Measurements from ENCODE around the gene TMEM87B.
"Not testable (repeated sequence)": the region's sequence is repeated elsewhere in the genome, so short reads cannot be mapped to it uniquely, and the experiment has no call there.

Gene TMEM87B

DNA sequence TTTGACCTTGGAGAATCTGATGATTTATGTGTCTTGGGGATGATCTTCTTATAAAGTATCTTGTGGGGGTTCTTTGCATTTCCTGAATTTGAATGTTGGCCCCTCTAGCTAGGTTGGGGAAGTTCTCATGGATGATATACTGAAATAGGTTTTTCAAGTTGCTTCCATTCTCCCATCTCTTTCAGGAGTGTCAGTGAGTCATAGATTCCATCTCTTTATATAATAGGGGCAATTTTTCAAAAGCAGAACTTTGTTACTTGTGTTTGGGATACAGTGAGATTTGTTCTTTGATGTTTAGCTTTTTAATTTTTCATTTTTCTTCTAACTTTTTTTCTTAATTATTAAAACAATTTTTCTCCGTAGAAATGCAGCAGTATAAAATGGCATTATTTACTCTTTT is 19.4 kb downstream of the TMEM87B start:
- DNase-seq = no peak

DNA sequence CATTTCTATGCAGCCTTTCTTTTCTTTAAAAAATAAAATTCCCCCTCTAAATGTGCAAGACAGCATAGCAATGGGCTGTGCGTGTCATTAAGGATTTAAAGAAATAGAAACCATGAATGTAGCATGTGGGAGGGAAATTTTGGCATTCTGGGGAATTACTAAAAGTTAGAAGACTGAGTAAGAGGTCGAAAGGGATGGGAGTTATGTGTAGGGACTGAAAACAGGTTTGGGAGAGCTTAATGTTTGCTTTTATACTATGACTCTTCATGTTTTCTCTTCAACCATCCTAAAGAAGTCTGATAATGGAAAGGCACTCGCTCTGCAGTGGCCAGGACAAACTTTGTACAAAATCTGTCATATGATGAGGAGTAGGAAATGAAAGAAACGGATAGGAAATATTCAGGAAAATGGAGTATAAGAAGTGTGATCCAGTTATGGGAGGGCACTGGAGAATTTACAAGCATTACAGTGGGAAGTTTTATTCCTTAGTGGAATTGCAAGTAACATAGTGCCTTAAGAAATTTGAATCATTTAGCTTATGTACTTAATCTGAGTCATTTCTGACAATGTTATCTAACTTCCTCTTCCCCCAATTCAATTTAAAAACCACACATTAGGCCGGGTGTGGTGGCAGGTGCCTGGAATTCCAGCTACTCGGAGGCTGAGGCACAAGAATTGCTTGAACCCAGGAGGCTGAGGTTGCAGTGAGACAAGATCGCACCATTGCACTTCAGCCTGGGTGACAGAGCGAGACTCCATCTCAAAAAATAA is 20.6 kb downstream of the TMEM87B start:
- DNase-seq = no peak

DNA sequence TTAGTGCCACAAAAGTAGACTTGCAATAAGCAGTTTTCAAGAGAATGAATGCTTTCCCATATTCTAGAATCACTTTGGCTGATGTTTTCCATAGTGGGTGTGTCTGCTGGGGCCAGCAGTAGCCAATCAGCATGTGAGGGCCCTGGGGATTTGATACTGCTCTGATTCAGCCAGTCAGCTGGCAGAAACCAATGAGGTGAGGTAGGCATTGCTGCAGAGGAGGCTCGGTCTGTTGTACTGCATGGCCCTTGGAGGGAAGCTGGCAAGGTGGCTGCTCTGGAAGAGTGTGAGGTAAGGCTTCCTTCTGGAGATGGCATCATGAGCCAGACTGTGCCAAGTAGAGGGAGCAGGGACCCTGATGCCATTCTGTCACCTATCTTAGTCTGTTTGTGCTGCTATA is 22.7 kb downstream of the TMEM87B start:
- no peak for DNase-seq

DNA sequence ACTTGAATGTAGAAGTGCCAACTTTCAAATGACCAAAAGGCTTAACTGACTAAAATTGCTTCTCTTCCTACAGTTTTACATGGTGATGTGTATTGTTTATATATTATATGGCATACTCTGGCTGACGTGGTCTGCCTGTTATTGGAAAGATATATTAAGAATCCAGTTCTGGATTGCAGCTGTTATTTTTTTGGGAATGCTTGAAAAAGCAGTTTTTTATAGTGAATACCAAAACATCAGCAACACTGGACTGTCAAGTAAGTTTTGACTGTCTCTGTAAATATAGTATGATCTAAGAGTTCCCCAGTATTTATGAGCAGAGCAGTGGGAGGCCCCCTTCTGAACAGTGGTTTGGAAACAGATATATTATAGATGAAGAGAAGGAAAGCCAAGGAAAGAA is 26.2 kb downstream of the TMEM87B start:
- DNase-seq = no peak

DNA sequence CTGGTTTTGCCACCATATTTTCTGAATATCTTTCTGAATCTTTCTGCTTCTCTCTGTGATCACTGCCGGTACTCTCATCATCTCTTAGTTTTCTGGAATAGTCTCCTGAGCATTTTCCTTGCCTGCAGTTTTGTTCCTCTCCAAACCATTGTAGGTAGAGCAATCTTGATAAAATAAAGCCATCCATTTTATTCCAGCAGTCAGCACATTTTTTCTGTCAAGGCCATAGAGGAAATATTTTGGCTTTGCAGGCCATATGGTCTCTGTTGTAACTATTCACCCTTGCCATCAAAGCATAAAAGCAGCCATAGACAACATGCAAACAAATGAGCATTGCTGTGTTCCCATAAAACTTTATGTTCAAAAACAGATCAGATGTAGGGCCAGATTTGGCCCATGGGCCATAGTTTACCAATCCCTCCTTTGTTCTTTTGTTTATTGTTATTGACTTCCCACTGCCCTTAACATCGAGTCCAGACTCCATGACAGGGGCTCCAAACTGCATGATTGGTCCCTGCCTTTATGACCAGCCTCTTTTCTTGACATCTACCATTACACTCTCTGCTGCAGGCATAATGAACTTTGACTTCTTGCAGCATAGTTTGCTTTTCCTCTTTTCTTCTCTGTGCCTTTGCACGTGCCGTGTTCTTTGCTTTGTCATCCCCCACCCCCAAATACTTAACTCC is 29.8 kb downstream of the TMEM87B start:
- no peak for DNase-seq

DNA sequence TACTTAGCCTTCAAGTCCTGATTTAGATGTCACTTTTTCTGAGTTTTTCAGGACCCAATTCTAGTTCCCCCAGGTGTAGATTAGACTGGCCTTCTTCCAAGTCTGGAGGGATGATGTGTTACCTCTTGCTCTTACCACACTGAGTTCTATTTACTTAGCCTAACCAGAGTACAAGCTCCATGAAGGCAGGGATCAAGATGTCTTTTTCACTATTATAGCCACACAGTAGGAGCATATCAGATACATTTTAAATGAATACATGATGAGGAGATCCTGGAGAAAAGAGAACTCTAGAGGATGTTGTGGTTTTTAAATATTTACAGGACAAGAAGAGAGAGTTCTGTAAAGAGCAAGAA is 30.3 kb downstream of the TMEM87B start:
- no peak for DNase-seq

DNA sequence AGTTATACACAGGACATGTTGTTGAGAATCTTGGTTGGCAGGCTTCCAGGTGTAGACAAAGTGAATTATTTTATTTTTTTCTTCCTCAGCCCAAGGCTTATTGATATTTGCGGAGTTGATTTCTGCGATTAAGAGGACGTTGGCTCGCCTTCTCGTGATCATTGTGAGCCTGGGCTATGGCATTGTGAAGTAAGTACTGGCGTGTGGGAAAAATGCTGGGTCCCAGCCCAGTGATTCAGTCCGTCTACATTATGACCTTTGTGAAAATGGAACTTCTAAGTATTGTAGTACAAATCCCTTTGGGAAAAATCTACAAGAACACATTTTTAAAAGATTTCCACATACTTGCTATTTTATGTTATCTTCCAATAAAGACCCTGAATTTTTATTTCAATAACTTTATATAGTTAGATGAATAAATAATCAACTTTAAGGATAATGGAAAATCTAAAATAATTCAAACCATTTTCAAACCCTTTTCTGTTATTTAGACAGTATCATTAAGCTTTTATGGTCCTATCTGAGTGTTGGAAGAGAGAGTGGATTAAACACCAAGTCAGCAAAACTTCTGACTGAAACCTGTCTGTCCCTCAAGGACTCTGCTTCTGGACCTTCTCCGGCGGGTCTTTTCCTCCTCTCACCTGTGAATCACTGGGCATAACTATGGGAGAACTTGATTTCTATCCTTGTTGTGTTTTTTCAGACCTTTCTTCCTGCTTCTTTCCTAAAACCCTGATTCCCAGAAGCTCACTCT is 31.0 kb downstream of the TMEM87B start:
- DNase-seq = no peak

DNA sequence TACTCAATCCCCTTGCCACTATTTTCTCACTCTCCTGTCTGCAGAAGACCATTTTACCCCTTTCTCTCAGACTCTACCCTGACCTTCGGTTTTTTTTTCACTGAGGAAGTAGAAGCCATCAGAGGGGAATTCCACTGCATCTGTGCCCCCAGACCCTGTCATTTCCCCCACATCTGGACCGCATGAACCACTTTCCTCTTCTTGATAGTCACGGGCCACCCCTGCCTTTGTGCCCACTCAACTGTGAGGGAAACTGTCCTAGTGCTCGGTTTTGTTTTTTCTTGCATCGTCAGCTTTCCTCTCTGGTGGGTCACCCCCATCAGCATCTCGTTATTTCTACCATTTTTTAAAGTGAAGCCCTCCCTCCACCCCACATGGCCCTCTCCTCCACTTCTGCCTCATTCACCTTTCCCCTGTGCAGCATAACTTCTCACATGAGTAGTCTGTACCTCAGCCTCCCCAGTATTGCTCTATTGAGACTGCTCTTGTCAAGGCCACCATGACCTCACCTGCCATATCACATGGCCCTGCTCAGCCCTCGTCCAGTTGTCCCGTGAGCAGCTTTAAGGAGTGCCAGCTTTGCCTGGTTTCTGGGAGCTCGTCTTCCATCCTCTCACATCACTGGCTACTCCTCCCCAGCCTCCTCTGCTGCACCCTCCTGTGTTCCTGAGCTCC is 32.4 kb downstream of the TMEM87B start:
- no peak for DNase-seq

DNA sequence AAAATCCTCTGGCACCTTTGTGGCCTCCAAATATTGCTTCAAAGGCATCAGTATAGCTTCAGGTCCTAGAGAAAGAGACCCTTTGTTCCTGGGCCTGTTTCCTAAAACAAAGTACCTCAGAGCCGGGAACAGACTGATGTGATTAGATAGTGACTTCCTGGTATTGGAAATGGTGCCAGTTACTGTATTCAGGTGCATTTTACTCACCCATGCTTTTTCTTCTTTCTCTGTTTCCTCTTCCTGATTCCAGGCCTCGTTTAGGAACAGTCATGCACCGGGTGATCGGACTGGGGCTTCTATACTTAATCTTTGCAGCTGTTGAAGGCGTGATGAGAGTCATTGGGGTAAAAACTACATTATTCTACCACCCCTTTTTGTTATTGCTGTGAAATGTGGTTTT is 34.3 kb downstream of the TMEM87B start:
- DNase-seq = no peak

DNA sequence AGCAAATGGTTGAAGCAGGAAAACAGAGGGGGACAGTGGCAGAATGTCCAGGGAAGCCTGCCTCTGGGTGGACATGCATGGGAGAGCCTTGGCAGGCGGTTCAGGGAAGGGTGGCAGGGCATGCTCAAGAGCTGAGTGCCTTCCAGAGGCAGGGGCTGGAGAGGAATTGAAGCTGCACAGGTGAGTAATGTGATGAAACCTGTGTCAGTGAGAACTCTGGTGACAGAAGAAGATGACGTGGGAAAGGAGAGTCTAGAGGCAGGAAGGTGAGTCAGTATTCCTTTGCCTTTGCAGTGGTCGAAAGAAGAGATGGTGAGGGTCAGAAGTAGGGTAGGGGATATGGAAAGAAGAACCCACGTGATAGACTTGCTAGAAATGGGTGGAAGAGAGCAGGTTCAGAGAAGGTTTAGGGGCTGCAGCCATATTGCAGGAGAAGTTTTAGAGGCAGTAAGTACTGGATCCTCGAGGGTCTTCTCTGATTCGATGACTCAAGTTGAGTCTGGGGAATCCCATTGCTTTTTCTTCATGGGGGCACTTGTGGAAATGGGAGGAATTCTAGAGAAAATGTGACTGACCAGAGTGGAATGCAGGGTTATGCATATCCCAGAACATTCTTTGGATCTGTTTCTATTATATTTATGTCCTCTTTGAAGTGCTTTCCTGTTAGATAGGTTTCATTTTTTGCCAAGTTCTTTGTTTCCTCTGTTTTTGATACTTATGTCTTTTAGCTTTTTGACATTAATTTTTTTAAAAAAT is 37.4 kb downstream of the TMEM87B start:
- DNase-seq = no peak

DNA sequence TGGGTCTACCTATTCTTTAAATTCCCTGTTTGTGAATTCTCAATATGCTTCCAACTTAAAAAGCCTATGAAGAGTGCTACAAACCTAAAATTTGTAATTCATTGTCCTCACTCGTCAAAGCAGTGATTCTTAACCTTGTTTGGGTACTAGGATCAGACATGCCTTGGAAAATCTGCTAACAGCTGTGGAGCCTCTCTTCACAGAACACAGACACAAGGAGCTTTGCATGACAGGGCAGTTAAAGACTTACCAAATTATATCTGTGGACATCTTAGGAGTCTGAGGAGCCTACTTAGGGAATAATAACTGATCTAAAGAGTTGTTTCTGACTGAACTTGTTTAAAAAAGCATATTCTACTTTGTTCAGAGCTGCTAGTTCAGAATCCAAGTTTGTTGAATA is 38.1 kb downstream of the TMEM87B start:
- no peak for DNase-seq

DNA sequence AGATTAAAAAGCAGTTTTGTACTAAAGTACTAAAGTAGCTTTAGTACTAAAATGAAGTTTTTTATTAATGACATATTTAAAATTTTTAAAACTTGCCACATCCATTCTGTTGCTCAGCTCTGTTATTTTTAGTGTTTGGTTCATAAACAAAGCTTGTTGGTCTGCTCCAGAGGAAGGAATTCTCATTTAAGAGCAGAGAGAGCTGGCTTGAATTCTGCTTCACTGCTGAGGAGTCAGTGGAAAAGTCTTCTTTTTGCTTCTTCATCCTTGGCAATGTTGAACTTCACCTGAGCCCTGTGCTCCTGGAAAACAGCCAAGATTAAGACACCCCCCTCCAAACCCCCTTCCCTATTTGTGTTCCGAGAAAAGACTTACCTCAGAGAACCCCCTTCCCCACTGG is 40.6 kb downstream of the TMEM87B start:
- no peak for DNase-seq

DNA sequence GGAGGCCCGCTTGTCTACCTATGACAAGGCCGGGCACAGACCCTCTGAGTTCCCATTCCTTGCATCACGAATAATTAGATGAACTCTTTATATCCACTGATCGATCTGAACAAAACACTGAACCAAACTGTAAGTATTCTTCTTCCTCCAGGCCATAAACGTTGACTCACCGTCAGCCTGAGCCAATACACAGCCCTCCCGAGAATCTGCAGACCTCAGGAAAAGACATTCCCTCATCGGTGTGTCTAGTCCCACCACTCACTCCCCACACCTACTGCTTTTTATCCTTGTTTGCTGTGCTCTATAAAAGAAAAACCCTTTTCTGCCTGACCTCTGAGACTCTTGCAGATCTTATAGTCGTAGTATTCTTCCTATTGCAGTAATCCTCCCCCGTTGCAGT is 41.0 kb downstream of the TMEM87B start:
- DNase-seq = no peak

DNA sequence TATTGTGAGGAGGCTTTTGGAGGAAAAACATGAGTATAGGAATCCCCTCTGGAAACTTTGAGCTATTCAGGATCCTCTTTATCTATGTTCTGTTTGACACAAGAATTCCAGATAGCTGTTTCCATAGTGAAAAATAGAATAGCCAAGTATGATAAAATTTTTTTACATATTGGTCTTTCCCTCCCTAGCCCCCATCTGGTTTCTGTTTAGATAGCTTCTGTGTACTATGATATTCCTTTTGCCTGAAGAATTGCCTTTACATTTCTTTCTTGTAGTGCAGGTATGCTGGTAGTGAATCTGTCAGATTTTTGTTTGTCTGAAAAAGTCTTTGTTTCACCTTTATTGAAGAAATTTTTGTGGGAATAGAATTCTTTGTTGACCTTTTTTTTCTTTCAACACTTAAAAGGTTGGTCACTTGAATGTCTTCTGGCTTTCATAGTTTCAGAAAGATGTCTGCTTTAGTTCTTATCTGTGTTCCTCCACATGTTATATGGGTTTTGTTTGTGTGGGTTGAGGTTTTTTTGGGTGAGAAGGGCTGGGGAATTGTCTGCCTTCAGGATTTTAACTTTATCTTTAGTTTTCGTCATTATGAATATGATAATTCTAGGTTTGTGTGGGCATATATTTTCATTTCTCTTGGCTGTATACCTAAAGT is 53.2 kb downstream of the TMEM87B start:
- no peak for DNase-seq

DNA sequence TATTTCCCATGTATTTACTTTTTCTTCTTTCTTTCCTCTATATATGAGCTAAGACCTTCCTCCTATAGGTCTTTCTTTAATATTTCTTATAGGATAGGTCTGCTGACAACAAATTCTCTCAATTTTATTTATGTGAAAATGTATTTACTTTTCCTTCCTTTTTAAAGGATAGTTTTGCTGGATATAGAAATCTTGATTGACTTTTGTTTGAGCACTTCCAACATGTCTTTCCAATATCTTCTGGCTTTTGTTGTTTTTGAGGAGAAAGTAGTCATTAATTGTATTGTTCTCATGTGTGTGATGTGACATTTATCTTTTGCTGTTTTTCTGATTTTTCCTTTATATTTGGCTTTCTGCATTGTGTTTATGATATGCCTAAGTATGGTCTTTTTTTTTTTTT is 54.2 kb downstream of the TMEM87B start:
- no peak for DNase-seq

DNA sequence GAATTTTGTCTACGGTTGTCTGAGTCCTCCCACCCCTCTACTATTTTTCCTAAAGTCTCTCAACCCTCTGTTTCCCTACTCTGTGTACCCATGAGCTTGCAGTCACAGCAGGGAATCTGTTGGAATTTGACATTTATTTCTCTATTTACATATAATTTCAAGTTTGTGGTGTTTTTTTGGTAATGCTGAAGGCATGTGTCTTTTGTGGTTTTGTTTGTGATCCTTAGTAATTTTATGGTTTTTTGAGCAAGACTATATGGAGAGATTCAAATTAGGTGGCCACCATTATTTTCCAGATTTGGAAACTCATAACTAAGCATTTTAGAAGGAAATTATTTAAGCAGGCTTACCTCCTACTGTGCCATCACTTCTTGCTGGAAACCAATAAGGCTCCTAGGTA is 55.9 kb downstream of the TMEM87B start:
- DNase-seq = no peak

DNA sequence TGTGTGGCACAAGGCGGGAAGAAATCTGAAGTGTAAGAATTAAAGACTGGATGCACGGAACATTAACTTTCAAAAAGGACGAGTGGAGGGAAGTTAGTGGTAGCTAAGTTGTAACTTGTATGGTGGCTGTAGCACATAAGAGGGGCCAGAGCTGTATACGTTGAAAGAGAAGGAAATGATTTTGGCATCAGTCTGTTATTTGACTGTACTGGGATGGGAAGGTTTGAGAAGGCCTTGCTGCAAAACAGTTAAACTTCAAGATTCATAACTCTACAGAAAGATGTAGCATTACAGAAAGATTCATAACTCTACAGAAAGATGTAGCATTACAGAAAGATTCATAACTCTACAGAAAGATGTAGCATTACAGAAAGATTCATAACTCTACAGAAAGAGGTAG is 58.3 kb downstream of the TMEM87B start:
- DNase-seq = not testable (repeated sequence)

DNA sequence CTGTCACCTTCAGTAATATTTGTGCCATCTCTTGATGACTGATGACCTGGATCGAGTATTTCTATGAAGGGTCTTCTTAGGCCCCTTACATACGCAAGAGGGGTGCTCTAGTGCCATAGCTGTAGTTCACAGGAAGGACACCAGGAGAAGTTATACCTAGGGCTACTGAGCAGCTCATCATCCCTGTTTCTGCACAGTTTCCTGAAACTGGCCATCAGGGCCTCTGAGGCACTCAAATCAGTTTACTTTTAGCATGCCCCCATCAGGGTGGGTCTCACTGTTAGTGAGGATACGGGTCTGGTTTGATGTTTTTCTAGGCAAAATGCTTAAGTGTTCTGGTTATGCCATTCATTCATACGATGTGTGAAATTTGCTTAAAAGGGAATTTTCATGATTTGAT is 63.1 kb downstream of the TMEM87B start:
- no peak for DNase-seq

DNA sequence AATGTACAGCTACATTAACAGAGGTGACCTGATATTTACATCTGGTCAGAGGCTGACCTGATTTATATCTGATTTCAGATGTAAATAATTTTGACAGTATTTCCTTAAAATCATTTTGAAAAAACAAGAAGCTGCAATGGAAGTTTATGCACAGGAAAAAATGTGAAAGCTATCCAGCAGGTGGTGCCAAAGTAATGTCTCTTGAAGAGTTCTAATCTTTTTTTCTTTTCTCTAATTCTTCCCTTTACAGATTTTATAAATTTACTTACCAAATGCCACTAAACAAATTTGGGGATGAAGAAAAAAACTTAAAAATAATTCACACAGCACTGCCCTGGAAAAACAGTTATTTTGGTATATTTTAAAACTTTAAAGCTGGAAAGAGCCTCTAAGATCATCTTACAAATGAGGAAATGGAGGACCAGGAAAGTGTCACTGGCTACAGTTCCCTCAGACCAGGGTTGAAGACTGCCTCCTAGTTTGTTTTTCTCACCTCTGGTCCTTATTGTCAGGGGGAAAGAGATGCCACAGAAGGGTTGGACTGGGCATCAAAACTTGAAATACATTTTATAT is 66.7 kb downstream of the TMEM87B start:
- no peak for DNase-seq

DNA sequence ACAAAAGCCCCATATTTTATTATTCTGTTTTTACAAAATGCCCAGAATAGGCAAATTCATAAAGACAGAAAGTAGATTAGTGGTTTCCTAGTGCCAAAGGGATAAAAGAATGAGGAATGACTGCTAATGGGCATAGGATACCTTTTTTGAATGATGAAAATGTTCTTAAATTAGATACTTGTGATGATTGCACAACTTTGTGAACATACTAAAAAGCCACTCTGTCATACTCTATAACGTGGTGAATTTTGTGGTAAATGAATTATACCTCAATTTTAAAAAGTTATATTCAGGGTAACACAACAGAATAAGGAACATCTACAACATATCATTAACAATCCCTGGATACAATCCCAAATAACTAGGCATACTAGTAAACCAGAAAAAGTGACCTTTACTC is 74.0 kb downstream of the TMEM87B start:
- DNase-seq = no peak

DNA sequence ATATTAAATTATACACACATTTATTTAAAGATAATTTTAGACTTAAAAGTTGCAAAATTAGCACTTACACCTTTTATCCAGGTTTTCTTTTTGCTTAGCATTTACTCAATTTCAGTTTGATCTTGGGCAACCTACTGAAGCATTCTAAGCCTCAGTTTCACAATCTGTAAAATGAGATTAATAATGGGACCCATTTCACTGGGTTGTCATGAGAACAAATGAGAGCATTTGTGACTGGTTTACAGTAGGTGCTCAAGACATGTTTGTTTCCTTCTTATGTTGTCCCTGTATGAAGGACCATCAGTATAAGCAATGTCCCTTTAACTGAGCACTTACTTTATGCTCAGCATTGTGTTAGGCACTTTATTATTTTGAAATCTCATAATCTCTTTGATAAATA is 78.3 kb downstream of the TMEM87B start:
- DNase-seq = no peak

DNA sequence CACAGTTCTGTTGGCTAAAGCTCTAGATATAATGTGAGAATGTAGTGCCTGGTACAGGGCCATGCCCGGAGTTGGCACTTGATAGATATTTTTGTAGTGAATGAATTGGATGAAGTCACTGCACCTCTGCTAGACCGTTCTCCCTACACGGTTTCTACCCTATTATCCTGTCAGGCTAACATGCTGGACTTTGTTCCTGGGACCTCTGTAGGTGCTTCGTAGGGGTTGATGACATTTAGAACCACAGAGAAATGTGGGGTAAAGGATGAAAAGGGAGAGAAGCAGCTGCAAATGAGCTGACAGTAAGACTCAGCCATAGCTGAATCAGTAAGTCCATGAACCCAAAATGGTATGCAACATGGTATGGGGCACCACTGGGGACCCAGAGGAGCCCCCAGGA is 79.1 kb downstream of the TMEM87B start:
- no peak for DNase-seq

Measured in NCI-H1930 (cell line).